Measurements from ENCODE around the gene CAMKMT.

CAMKMT gene

GRCh38 chr2:44817256-44817655 lies 455.5 kb downstream of the CAMKMT start:
- Histone ChIP-seq H3K36me3 (ENCODE audit: control insufficient read depth, insufficient read depth, low read length) (no peaks in the 10 kb centered on the region), H3K9me3 (ENCODE audit: control insufficient read depth, insufficient read depth, low read depth, low read length) (no peaks in the 10 kb centered on the region), H3K27me3 (ENCODE audit: control insufficient read depth, insufficient read depth, low read length) (peaks cover 12% of the 10 kb centered on the region; the same call in 1 of the 2 replicates), H3K9ac (ENCODE audit: low read length) (no peak overlapping the region), H3K4me1 (ENCODE audit: control insufficient read depth, insufficient read depth, low read length) (no peaks in the 10 kb centered on the region), H3K4me3 (ENCODE audit: low read depth, low read length) (no peak overlapping the region), H3K27ac (ENCODE audit: low read depth, low read length) (no peak overlapping the region)

GRCh38 chr2:44817673-44818335 lies 456.1 kb downstream of the CAMKMT start:
- no peak overlapping the region for H3K9ac ChIP-seq (ENCODE audit: low read length)
- H3K4me3 ChIP-seq (ENCODE audit: low read depth, low read length) = no peak overlapping the region
- no peak overlapping the region for H3K27ac ChIP-seq (ENCODE audit: low read depth, low read length)
- H3K36me3 ChIP-seq (ENCODE audit: control insufficient read depth, insufficient read depth, low read length) = no peaks in the 10 kb centered on the region
- H3K27me3 ChIP-seq (ENCODE audit: control insufficient read depth, insufficient read depth, low read length) = peaks cover 8% of the 10 kb centered on the region; the same call in 1 of the 2 replicates
- no peaks in the 10 kb centered on the region for H3K9me3 ChIP-seq (ENCODE audit: control insufficient read depth, insufficient read depth, low read depth, low read length)
- no peaks in the 10 kb centered on the region for H3K4me1 ChIP-seq (ENCODE audit: control insufficient read depth, insufficient read depth, low read length)

- Histone ChIP-seq H3K4me1 (ENCODE audit: control insufficient read depth, insufficient read depth, low read length) (no peaks in the 10 kb centered on the region), H3K27me3 (ENCODE audit: control insufficient read depth, insufficient read depth, low read length) (peaks cover 5% of the 10 kb centered on the region; the same call in 1 of the 2 replicates), H3K27ac (ENCODE audit: low read depth, low read length) (no peak overlapping the region), H3K4me3 (ENCODE audit: low read depth, low read length) (no peak overlapping the region), H3K9ac (ENCODE audit: low read length) (no peak overlapping the region), H3K36me3 (ENCODE audit: control insufficient read depth, insufficient read depth, low read length) (no peaks in the 10 kb centered on the region), H3K9me3 (ENCODE audit: control insufficient read depth, insufficient read depth, low read depth, low read length) (no peaks in the 10 kb centered on the region)
Observed at GRCh38 chr2:44819061-44819460, 457.3 kb downstream of the CAMKMT start.

GRCh38 chr2:44821500-44821899 lies 459.8 kb downstream of the CAMKMT start:
- no peak overlapping the region for H3K27ac ChIP-seq (ENCODE audit: low read depth, low read length)

GRCh38 chr2:44822174-44822573 lies 460.4 kb downstream of the CAMKMT start:
- H3K27me3 ChIP-seq (ENCODE audit: control insufficient read depth, insufficient read depth, low read length) = peaks cover 2% of the 10 kb centered on the region; the same call in 1 of the 2 replicates
- no peaks in the 10 kb centered on the region for H3K9me3 ChIP-seq (ENCODE audit: control insufficient read depth, insufficient read depth, low read depth, low read length)
- no peak overlapping the region for H3K4me3 ChIP-seq (ENCODE audit: low read depth, low read length)
- no peaks in the 10 kb centered on the region for H3K36me3 ChIP-seq (ENCODE audit: control insufficient read depth, insufficient read depth, low read length)
- H3K4me1 ChIP-seq (ENCODE audit: control insufficient read depth, insufficient read depth, low read length) = peaks cover 3% of the 10 kb centered on the region; the same call in 1 of the 2 replicates
- no peak overlapping the region for H3K27ac ChIP-seq (ENCODE audit: low read depth, low read length)
- no peak overlapping the region for H3K9ac ChIP-seq (ENCODE audit: low read length)

More at GRCh38 chr2:44821500-44821899, 459.8 kb downstream of the CAMKMT start:
- H3K9me3 ChIP-seq (ENCODE audit: control insufficient read depth, insufficient read depth, low read depth, low read length) = no peaks in the 10 kb centered on the region
- H3K36me3 ChIP-seq (ENCODE audit: control insufficient read depth, insufficient read depth, low read length) = no peaks in the 10 kb centered on the region
- H3K9ac ChIP-seq (ENCODE audit: low read length) = no peak overlapping the region
- peaks cover 5% of the 10 kb centered on the region; the same call in 1 of the 2 replicates for H3K27me3 ChIP-seq (ENCODE audit: control insufficient read depth, insufficient read depth, low read length)
- no peak overlapping the region for H3K4me3 ChIP-seq (ENCODE audit: low read depth, low read length)
- peaks cover 3% of the 10 kb centered on the region; the same call in 1 of the 2 replicates for H3K4me1 ChIP-seq (ENCODE audit: control insufficient read depth, insufficient read depth, low read length)
